Effector CD4-positive, alpha-beta T cell (primary cell): ENCODE data around the gene MAFF.
"Not testable (repeated sequence)": the region's sequence is repeated elsewhere in the genome, so short reads cannot be mapped to it uniquely, and the experiment has no call there.

Source experiments
- DNase-seq: peaks from one replicate; pipeline ENCODE4 v3.0.0-alpha.2; 2020

MAFF gene

GRCh38 chr22:38177926-38178604 lies 23.7 kb upstream of the MAFF start:
- DNase-seq: no peak

GRCh38 chr22:38178605-38178937 lies 23.2 kb upstream of the MAFF start:
- DNase-seq: not testable (repeated sequence)

GRCh38 chr22:38180841-38181452 lies 20.8 kb upstream of the MAFF start:
- peak; percentile 28 for DNase-seq

GRCh38 chr22:38181453-38182200 lies 20.2 kb upstream of the MAFF start, which contains the start of gene PLA2G6:
Gene PLA2G6, minus strand, starts transcription at chr22:38181830. Its CDS starts 12,404 bp downstream, at chr22:38169426.
- DNase-seq: peak; percentile 91

DNA sequence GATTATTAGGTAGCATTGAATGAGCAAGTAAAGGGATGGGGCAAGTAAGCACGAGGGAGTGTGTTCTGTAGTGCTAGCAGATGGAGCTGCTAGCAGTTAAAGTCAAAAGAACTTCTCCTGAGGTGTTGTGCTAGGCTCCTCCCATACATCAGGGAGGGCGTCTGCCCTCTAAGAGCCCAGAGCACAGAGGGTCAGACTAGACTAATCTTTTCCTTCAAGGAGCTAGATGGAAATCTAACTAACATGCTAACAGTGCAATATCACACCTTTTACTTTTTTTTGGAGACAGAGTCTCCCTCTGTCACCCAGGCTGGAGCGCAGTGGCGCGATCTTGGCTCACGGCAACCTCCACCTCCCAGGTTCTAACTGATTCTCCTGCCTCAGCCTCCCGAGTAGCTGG lies 17.0 kb upstream of the MAFF start:
- DNase-seq: no peak

- DNase-seq: no peak
These were observed 15.4 kb upstream of the MAFF start for GRCh38 chr22:38186429-38186828.

GRCh38 chr22:38187413-38188212 lies 14.2 kb upstream of the MAFF start:
- no peak for DNase-seq

- DNase-seq: no peak
These were observed 12.7 kb upstream of the MAFF start for GRCh38 chr22:38189104-38189503.

- no peak for DNase-seq
These were observed 11.2 kb upstream of the MAFF start for GRCh38 chr22:38190581-38190980.

DNA sequence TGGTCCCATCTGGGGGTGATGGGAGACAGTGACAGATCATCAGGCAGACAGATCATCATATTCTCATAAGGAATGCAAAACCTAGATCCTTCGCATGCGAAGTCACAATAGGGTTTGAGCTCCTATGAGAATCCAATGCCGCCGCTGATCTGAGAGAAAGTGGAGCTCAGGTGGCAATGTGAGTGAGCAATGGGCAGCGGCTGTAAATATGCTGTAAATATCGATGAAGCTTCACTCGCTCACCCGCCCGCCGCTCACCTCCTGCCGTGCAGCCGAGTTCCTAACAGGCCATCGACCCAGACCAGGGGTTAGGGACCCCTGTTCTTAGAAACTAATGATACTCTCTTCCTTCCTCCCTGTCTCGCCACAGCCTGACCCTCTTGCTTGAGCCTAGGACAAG lies 10.7 kb upstream of the MAFF start:
- no peak for DNase-seq

DNA sequence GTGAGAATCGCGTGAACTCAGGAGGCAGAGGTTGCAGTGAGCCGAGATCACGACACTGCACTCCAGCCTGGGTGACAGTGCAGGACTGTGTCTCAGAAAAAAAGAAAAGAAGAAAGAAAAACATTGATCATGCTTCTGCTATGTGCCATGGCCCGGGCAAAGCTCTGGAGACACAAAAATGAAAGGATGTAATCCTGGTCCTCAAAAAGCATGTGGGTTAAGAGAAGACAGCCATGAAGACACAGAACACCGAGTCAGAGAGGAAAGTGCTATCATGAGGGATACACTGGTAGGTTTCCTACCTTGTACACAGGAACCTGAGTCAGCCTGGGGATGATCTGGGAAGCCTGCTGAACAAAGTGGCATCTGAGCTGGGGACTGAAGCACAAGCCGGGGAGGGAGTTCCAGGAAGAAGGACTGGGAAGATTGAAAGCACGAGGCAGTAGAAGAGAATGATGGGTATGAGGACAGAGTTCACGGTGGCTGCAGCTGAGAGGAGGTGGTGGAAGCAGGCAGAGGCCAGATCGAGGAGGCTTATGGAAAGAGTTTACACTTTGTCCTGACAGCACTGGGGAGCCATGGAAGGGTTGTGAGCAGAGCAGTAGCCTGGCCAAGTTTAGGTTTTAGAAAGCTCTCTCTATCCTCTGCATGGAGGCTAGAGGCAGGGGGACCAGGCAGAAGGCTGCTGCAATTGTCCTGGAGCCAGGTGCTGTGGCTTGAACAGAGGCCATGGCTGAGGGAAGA lies 9.9 kb upstream of the MAFF start:
- DNase-seq: no peak

GRCh38 chr22:38192475-38192863 lies 9.3 kb upstream of the MAFF start:
- DNase-seq: no peak

GRCh38 chr22:38193580-38193979 lies 8.2 kb upstream of the MAFF start:
- no peak for DNase-seq

- DNase-seq: no peak
These were observed 4.9 kb upstream of the MAFF start for GRCh38 chr22:38196791-38197419.

- no peak for DNase-seq
These were observed 1.8 kb upstream of the MAFF start for GRCh38 chr22:38199826-38200559.

- DNase-seq: no peak
These were observed 453 bp upstream of the MAFF start for GRCh38 chr22:38201371-38201710.

DNA sequence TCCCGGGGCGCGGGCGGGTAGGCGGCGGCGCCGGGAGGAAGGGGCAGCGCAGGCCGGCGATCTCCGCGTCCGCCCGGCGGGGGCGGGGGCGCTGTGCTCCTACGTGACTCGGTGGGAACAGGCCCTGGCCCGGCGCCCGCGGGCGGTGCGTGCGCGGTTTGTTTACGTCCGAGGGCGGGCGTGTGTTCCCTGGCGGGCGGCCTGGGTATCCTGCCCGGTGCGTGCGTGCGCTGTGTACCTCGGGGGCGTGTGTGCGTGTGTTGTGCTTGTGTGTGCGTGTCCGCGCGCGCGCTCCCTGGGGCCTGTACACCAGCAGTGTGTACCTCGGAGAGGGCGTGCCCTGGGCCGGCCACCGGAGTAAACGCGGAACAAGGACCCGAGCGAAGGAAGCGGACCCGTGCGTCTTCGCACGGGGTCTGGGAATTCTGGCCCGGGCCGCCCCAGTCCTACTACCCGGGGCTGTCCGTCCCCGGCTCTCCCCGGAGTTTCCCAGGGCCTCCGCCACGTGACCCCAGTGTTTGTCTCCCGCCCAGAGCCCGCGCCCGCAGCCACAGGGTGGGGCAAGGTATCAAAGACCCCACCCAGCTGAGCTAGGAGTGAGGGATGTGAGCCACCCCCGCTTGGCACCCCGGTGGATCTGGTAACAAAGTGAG lies 769 bp downstream of the MAFF start:
- peak; percentile 50 for DNase-seq

DNA sequence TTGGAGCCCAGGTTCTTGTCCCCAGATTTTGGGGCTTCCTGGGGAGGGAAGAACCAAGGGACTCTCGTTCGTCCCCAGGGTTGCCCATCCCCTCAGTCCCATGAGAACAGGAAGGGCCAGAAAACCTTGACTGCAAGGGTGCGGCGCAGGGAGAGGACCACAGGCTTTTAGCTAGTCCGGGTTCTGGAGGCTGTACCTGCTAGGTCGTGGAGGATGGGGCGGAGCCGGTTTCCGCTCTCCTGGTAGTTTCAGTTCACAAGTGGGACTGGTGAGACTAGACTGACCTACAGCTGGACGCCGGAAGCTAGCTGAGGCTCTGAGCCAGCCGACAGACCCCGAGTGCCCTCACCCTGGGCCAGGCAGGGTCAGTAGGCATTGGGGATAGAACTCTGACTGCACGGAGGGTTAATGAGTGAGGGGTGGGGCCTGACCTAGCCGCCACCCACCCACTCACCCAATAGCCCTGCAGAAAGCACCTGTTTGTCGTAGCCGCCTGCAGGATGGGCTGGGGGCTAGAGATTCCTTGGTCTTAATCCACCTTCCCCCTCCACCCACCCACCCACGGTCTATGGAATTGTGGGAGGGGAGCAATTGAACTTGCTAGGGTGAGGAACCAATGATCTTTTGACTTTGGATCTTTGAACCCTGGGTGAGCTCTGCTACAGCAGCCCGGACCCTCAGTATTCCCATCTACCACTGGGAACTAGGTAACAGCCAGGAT lies 1.5 kb downstream of the MAFF start:
- no peak for DNase-seq

DNA sequence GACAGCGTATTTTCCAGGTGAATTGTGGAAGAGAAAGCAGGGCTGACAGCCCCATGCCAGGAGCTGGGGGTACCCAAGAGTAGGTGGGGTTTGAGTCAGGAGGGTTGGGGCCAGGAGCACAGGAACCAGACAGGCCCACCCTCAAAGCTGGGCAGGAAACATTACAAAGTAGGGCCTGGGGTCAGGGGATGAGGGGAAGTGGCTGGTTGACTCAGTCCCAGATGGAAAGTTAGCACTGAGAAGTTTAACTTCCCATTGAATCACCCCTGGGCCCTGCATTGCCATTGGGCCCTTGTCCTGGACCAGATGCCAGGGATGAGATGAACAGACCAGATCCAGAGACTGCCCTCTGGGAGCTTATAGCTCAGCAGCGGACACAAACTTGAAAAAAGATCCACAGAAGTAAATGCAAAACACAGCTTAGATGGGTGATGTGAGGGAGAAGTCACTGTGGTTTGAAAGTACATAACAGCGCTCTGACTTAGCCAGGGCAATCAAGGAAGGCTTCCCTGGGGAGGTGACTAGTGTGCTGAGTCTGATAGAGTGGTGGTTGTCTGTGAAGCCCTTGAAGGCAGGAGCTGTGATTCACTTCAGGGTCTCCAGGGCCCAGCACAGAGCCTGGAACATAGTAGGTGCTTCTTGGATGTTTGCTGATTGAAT lies 2.2 kb downstream of the MAFF start:
- no peak for DNase-seq

DNA sequence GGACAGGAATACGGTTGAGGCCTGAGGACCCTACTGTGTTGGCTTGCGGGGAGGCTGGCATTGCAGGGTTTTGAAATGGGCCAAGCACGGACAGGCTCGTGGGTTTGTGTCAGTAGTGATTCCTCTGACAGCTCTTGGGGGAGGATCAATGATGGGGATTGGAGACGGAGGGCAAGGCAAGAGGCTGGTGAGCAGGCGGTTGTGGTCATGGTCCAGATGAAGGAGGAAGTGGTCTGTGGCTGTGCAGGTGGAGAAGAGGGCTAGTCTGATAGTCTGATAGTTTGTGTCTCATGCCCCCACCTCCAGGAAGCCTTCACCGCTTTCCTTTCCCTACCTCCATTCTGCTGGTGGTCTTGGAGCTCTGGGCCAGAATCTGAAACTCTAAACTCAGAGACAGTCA lies 3.0 kb downstream of the MAFF start:
- no peak for DNase-seq
